ENCODE data around the gene STARD8. TPM values are rescaled to one million over a fixed set of nuclear protein-coding genes. Genes with fewer than 3 reads are reported as not detected.
"Not testable (repeated sequence)": the region's sequence is repeated elsewhere in the genome, so short reads cannot be mapped to it uniquely, and the experiment has no call there.

STARD8 gene
- total RNA-seq, 1 donor from 2014 or later, result 12.3 TPM

- not testable (repeated sequence) for DNase-seq (ENCODE audit: low read depth, low spot score)
Measured at GRCh38 chrX:68688931-68689330, 41.5 kb downstream of the STARD8 start.

- no peak for DNase-seq (ENCODE audit: low read depth, low spot score)
Measured at GRCh38 chrX:68690936-68691501, 43.6 kb downstream of the STARD8 start.

- no peak for DNase-seq (ENCODE audit: low read depth, low spot score)
Measured at GRCh38 chrX:68691921-68692320, 44.5 kb downstream of the STARD8 start.

GRCh38 chrX:68692651-68693050 lies 45.2 kb downstream of the STARD8 start:
- DNase-seq (ENCODE audit: low read depth, low spot score), result no peak

GRCh38 chrX:68693481-68694434 lies 46.3 kb downstream of the STARD8 start:
- no peak for DNase-seq (ENCODE audit: low read depth, low spot score)

- DNase-seq (ENCODE audit: low read depth, low spot score), result no peak
Measured at GRCh38 chrX:68694435-68695205, 47.2 kb downstream of the STARD8 start.

GRCh38 chrX:68695206-68695845 lies 47.9 kb downstream of the STARD8 start:
- no peak for DNase-seq (ENCODE audit: low read depth, low spot score)

GRCh38 chrX:68696267-68696990 lies 49.0 kb downstream of the STARD8 start:
- DNase-seq (ENCODE audit: low read depth, low spot score), result no peak

- no peak for DNase-seq (ENCODE audit: low read depth, low spot score)
Measured at GRCh38 chrX:68697036-68697435, 49.6 kb downstream of the STARD8 start.

- no peak for DNase-seq (ENCODE audit: low read depth, low spot score)
Measured at GRCh38 chrX:68697465-68698125, 50.1 kb downstream of the STARD8 start.

GRCh38 chrX:68698942-68699341 lies 51.5 kb downstream of the STARD8 start:
- no peak for DNase-seq (ENCODE audit: low read depth, low spot score)

GRCh38 chrX:68699960-68700746 lies 52.7 kb downstream of the STARD8 start:
- DNase-seq (ENCODE audit: low read depth, low spot score), result no peak

- DNase-seq (ENCODE audit: low read depth, low spot score), result no peak
Measured at GRCh38 chrX:68703369-68703768, 55.9 kb downstream of the STARD8 start.

GRCh38 chrX:68703846-68704245 lies 56.4 kb downstream of the STARD8 start:
- no peak for DNase-seq (ENCODE audit: low read depth, low spot score)

GRCh38 chrX:68705986-68706385 lies 58.5 kb downstream of the STARD8 start:
- no peak for DNase-seq (ENCODE audit: low read depth, low spot score)

GRCh38 chrX:68708503-68709290 lies 61.2 kb downstream of the STARD8 start:
- DNase-seq (ENCODE audit: low read depth, low spot score), result no peak

- DNase-seq (ENCODE audit: low read depth, low spot score), result no peak
Measured at GRCh38 chrX:68710870-68711576, 63.6 kb downstream of the STARD8 start.

- no peak for DNase-seq (ENCODE audit: low read depth, low spot score)
Measured at GRCh38 chrX:68711845-68712244, 64.4 kb downstream of the STARD8 start.
